ENCODE measurements around the gene PRPSAP2.
"Not testable (repeated sequence)": the region's sequence is repeated elsewhere in the genome, so short reads cannot be mapped to it uniquely, and the experiment has no call there.

The PRPSAP2 gene

GRCh38 chr17:18891541-18891940 is 33.6 kb downstream of the PRPSAP2 start:
- no peak for DNase-seq

DNA sequence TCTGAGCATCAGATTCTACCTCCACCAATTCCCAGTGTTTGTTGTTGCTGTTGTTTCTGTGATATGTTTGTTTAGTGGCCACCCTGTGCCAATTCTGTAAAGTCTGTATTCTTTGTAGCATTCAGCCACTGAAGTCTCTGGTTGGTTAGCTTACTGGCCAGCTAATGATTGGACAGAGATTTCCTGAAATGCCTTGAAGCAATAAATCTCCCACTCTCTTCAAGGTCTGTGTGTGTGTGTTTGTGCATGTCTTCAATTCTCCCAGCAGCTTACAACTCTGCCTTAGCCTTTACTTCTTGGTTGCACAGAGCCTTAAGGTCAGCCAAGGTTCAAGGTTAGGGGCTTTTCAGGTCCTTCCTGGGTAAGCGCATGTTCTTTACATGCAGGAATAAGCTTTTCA is 38.2 kb downstream of the PRPSAP2 start:
- no peak for DNase-seq

GRCh38 chr17:18896947-18897346 is 39.0 kb downstream of the PRPSAP2 start:
- DNase-seq = no peak

GRCh38 chr17:18904482-18904881 is 46.6 kb downstream of the PRPSAP2 start:
- DNase-seq = no peak

DNA sequence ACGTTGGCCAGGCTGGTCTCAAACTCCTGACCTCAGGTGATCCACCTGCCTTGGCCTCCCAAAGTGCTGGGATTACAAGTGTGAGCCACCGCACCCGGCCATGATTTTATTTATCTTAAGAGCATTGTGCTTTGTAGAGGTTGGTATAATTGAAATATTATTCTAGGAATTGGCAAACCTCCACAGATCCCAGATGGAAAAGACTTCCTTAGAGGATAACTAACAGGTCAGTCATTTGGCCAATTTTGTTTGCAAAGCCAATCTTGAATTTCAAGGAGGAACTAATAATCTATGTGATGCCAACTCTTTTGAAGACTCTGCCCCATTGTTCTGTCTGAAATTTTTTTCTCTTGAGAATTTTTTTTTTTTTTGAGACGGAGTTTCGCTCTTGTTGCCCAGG is 47.3 kb downstream of the PRPSAP2 start:
- no peak for DNase-seq

DNA sequence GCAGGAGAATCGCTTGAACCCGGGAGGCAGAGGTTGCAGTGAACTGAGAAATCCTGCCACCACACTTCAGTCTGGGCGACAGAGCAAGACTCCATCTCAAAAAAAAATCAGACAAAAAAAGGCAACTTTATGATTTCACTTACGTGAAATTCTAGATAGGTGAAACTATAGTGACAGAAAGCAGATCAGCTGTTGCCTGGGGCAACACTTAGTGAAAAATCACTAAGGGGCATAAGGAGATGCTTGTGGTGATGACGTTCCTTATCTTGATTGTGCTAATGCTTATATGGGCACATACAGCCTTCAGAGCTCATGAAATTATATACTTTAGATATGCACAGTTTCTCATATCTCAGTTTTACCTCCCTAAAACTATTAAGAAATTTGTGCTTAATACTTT is 52.4 kb downstream of the PRPSAP2 start:
- no peak for DNase-seq

DNA sequence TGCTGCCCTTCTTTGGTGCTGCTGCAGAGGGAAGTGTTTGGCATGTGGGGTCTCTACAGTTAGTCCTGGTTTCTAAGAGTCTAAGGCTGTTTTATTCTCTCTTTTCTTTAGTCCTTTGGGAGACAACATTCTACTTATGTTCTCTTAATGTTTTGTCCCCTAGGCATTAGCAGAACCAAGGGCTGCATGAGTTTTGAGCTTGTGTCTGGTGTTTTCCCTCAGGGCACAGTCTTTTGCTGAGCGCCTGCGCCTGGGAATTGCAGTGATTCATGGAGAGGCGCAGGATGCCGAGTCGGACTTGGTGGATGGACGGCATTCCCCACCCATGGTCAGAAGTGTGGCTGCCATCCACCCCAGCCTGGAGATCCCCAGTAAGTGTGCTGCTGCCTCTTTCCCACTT is 53.0 kb downstream of the PRPSAP2 start:
- no peak for DNase-seq

DNA sequence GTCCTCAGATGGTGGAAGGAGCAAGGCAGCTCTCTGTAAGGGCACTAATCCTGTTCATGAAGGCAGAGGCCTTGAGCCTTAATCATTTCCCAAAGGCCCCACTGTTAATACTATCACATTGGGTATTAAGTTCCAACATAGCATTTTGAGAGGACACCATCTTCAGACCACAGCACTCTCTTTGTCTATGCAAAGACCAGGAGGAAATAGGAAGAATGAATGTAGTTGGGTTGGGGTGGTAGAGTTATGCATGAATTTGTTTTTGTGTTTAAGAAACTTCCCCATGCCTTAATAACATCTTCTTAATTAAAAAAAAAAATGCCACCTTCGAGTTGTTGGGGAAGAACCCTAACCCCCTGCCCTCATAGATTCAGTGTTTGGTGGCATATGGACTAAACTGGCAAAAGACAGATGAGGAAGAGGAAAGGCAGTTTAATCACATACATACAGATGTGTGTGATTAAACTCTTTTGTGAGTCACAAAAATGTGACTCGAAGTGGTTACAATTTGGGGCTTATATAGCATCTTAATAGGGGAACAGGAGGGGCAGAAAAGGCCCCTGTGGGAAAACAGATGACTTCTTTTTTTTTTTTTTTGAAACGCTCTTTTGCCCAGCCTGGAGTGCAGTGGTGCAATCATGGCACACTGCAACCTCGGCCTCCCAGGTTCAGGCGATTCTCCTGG is 59.0 kb downstream of the PRPSAP2 start:
- DNase-seq = no peak

- no peak for DNase-seq
Observed at GRCh38 chr17:18917506-18918032, 59.6 kb downstream of the PRPSAP2 start.

- DNase-seq = no peak
Observed at GRCh38 chr17:18919963-18920362, 62.0 kb downstream of the PRPSAP2 start.

DNA sequence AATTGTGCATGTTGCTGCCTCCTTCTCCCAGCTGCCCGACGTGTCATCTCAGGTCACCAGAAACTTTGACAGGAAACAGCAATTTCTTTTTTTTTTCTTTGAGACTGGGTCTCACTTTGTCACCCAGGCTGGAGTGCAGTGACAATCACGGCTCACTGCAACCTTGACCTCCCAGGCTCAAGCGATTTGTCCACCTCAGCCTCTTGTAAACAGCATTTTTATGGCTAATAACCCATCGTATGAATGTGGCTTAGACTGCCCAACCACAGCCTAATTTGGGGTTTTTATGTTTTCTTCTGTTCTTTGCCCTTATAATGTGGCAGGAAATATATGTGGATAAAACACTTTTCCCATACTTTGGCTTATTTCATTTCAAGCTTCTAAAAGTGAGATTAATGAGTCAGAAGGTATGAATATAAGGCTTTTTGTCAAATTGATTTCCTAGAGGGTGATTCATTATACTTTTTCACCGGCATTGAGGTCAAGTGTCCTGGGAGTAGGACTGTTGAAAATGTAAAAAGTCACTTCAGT is 63.0 kb downstream of the PRPSAP2 start:
- DNase-seq = peak in 1 of 2 donors; percentile 10

- no peak for DNase-seq
Observed at GRCh38 chr17:18921485-18921884, 63.6 kb downstream of the PRPSAP2 start.

DNA sequence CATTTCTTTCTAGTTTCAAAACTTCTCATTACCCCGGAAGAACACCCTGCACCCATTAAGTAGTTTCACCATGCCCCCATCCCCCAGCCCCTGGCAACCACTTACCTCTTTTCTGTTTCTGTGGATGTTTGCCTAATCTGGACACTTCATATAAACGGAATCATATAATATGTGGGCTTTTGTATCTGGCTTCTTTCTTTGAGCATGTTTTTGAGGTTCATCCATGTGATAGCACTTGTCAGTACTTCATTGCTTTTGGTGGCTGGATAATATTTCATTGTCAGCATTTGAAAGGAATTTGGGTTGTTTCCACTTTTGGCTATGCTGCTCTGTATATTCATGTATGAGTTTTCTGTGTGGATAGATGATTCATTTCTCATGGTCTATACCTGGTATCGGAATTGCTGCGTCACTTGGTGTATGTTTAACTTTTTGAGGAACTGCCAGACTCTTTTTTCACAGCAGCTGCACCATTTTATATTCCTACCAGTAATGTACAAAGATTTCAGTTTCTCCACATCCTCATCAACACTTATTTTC is 64.1 kb downstream of the PRPSAP2 start:
- peak; percentile 23 to 41 for DNase-seq

- DNase-seq = not testable (repeated sequence)
Observed at GRCh38 chr17:18922596-18922995, 64.7 kb downstream of the PRPSAP2 start.

GRCh38 chr17:18925187-18925586 is 67.3 kb downstream of the PRPSAP2 start:
- no peak for DNase-seq

GRCh38 chr17:18928628-18929125 is 70.7 kb downstream of the PRPSAP2 start:
- DNase-seq = no peak

DNA sequence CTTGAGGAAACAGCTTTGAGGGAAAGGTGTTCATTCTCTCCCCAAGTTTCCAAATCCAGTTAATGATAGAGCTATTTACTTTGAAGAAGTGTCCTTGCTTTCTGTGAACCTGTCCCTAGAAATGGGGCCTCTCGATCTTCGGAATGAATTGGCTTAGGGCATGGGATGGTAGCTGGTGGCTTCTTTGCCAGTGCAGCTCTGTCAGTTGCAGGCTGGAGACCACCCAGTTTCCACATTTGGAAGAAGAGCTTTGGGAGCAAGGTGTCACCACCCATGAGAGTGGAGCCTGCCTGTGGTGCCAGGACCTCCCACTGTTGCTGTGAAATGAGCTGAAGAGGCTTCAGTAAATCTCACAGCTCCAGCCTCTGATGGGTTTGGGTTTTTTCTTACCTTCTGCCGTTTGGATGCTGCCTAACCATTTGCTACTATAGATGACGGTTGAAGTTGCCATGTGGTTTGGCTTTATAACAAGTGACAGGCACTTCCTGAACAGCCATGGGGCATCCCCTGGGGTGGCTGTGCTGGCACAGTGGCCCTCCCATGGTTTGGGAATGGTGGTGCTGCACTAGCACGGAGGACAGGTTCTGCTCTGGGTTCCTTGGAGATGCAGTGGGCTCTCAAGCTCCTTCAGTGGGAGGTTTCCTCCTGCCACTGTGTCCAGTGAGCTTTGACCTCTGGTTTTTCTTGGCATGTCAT is 74.6 kb downstream of the PRPSAP2 start:
- no peak for DNase-seq

- DNase-seq = no peak
Observed at GRCh38 chr17:18933102-18934058, 75.4 kb downstream of the PRPSAP2 start.

GRCh38 chr17:18937981-18938691 is 80.2 kb downstream of the PRPSAP2 start:
- no peak for DNase-seq

GRCh38 chr17:18938692-18939023 is 80.7 kb downstream of the PRPSAP2 start:
- DNase-seq = no peak

DNA sequence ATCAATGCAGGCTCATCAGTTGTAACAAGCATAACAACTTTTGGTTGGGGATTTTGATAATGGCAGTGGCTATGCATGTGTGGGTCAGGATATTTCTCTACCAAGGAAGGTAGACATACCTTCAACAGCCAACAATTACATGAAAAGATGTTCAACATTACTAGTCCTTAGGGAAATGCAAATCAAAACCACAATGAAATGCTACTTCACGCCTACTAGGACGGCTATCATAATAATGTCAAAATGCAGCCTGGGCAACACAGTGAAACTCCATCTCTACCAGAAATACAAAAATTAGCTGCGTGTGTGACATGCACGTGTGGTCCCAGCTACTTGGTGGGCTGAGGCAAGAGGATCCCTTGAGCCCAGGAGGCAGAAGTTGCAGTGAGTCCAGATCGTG is 86.7 kb downstream of the PRPSAP2 start:
- DNase-seq = no peak

DNA sequence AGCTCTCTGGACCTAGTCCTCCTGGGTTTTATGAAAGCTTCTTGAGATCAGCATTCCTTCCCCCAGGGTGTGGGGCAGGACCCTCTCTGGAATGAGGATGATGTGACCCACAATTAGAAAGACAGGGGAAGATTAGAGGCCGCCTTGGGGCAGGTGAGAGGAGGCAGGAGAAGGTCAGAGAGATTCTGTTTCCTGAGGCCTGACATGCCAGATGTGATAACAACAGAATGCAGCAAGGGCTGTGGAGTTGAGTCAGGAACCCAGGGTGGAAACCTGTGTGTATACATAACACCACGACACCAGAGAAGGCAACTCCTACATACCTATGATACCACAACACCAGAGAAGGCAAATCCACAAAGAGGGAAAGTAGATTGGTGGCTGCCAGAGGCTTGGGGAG is 88.6 kb downstream of the PRPSAP2 start:
- no peak for DNase-seq
